Astrocyte (in vitro differentiated cells and primary cell): ENCODE measurements around the gene SIN3B. TPM values are rescaled to one million over a fixed set of nuclear protein-coding genes. Genes with fewer than 3 reads are reported as not detected.

Experiments
- DNase-seq: peaks from one replicate; pipeline ENCODE4 v3.0.0-alpha.2; 2010; ENCODE audit warnings: low read depth
- FAIRE-seq: peaks from 2 replicates; lab custom pipeline; 2011; peaks lifted over from hg19 to GRCh38; lab: Jason Lieb, UNC
- H2AFZ ChIP-seq: 2 replicates; pipeline ENCODE4 v1.6.0; 2012; ENCODE audit warnings: low read depth, low read length, inconsistent platforms
- H3K27ac ChIP-seq: 2 replicates; pipeline ENCODE4 v1.5.1; 2011; ENCODE audit warnings: low read depth, low read length, inconsistent platforms
- H3K27me3 ChIP-seq: 2 replicates; pipeline ENCODE4 v1.6.0; 2011; ENCODE audit warnings: low read length, inconsistent platforms; ENCODE audit not compliant: insufficient read depth
- H3K36me3 ChIP-seq: 2 replicates; pipeline ENCODE4 v1.5.1; 2011; ENCODE audit warnings: low read length, inconsistent platforms; ENCODE audit not compliant: insufficient read depth
- H3K4me1 ChIP-seq: 2 replicates; pipeline ENCODE4 v1.5.1; 2011; ENCODE audit warnings: low read length, inconsistent platforms; ENCODE audit not compliant: insufficient read depth
- H3K4me2 ChIP-seq: 2 replicates; pipeline ENCODE4 v1.6.0; 2012; ENCODE audit warnings: low read length, inconsistent platforms
- H3K4me3 ChIP-seq: 2 replicates; pipeline ENCODE4 v1.5.1; 2011; ENCODE audit warnings: low read depth, mild to moderate bottlenecking, low read length, inconsistent platforms; ENCODE audit not compliant: insufficient read depth
- H3K79me2 ChIP-seq: 2 replicates; pipeline ENCODE4 v1.6.0; 2012; ENCODE audit warnings: mild to moderate bottlenecking, low read length, inconsistent platforms; ENCODE audit not compliant: insufficient read depth
- H3K9ac ChIP-seq: 2 replicates; pipeline ENCODE4 v1.6.0; 2012; ENCODE audit warnings: mild to moderate bottlenecking, low read length, inconsistent platforms
- H3K9me3 ChIP-seq: 2 replicates; pipeline ENCODE4 v1.5.1; 2012; ENCODE audit warnings: low read depth, mild to moderate bottlenecking, low read length, inconsistent platforms; ENCODE audit not compliant: insufficient read depth
- H4K20me1 ChIP-seq: 2 replicates; pipeline ENCODE4 v1.6.0; 2012; ENCODE audit warnings: low read length, inconsistent platforms; ENCODE audit not compliant: insufficient read depth
- H3K27ac Mint-ChIP-seq: one replicate; pipeline ENCODE4 v1.8.0; 2021; ENCODE audit warnings: mild to moderate bottlenecking, mixed read lengths; ENCODE audit not compliant: unreplicated experiment
- H3K27me3 Mint-ChIP-seq: one replicate; pipeline ENCODE4 v1.8.0; 2021; ENCODE audit warnings: low read depth, mixed read lengths; ENCODE audit not compliant: unreplicated experiment
- H3K36me3 Mint-ChIP-seq: one replicate; pipeline ENCODE4 v1.8.0; 2021; ENCODE audit warnings: low read depth, mixed read lengths; ENCODE audit not compliant: unreplicated experiment
- H3K4me1 Mint-ChIP-seq: one replicate; pipeline ENCODE4 v1.8.0; 2021; ENCODE audit warnings: low read depth, mixed read lengths; ENCODE audit not compliant: unreplicated experiment
- H3K4me3 Mint-ChIP-seq: one replicate; pipeline ENCODE4 v1.8.0; 2021; ENCODE audit warnings: mild to moderate bottlenecking, moderate library complexity, mixed read lengths; ENCODE audit not compliant: unreplicated experiment
- H3K9me3 Mint-ChIP-seq: one replicate; pipeline ENCODE4 v1.8.0; 2021; ENCODE audit warnings: mild to moderate bottlenecking, mixed read lengths; ENCODE audit not compliant: unreplicated experiment
- CTCF ChIP-seq: IDR thresholded peaks from 2 replicates; pipeline ENCODE4 v1.5.1; 2011; ENCODE audit warnings: low read depth, mild to moderate bottlenecking, inconsistent platforms, low read length, moderate library complexity; ENCODE audit not compliant: insufficient read depth
- EZH2 ChIP-seq: IDR thresholded peaks from 2 replicates; pipeline ENCODE4 v1.6.1; 2012; ENCODE audit warnings: mild to moderate bottlenecking, low read length, inconsistent platforms; ENCODE audit not compliant: insufficient read depth
- total RNA-seq: library from RNA; stranded (reverse); gene quantifications from 2 replicates; pipeline ENCODE4 v1.2.1, GENCODE V29; 2021

SIN3B gene
- total RNA-seq, 1 donor from 2014 or later: 86.1 TPM

DNA sequence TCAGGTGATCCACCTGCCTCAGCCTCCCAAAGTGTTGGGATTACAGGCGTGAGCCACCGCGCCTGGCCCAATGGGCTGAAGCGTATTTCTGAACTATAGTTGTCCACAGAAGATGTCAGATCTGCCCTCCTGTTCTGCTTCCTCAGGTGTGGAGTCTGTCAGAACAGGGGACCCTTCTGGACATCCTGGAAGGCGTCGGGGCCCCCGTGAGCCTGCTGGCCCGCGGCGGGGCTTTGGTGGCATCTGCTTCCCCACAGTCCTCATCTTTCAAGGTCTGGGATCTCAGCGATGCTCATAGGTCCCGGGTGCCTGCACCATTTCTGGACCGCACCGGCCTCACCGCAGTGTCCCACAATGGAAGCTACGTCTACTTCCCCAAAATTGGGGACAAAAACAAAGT lies 29.5 kb upstream of the SIN3B start:
- Mint-ChIP-seq H3K4me1 (no peaks in the 10 kb centered on the region), H3K4me3 (no peak overlapping the region), H3K27ac (no peak overlapping the region), H3K27me3 (no peaks in the 10 kb centered on the region), H3K9me3 (peaks cover 17% of the 10 kb centered on the region), H3K36me3 (peaks cover 2% of the 10 kb centered on the region)
- DNase-seq (no peak), FAIRE-seq (no peak)
- H3K27ac ChIP-seq: no peak overlapping the region
- no peaks in the 10 kb centered on the region for H3K4me1 ChIP-seq
- no peaks in the 10 kb centered on the region for H4K20me1 ChIP-seq
- no peak overlapping the region for H3K4me3 ChIP-seq
- H3K4me2 ChIP-seq: no peak overlapping the region
- H3K36me3 ChIP-seq: no peaks in the 10 kb centered on the region
- no peak overlapping the region for H3K9ac ChIP-seq
- H3K9me3 ChIP-seq: peaks cover 4% of the 10 kb centered on the region
- H3K79me2 ChIP-seq: no peaks in the 10 kb centered on the region
- no peaks in the 10 kb centered on the region for H3K27me3 ChIP-seq
- no peak for TF ChIP-seq CTCF
- TF ChIP-seq EZH2: no peak
- no peak overlapping the region for H2AFZ ChIP-seq

GRCh38 chr19:16801600-16802013 lies 27.6 kb upstream of the SIN3B start:
- Histone ChIP-seq H3K9me3 (no peaks in the 10 kb centered on the region), H2AFZ (no peak overlapping the region), H3K9ac (no peak overlapping the region), H3K36me3 (no peaks in the 10 kb centered on the region), H3K4me1 (no peaks in the 10 kb centered on the region), H3K4me2 (no peak overlapping the region), H3K27ac (no peak overlapping the region), H3K4me3 (no peak overlapping the region), H3K79me2 (no peaks in the 10 kb centered on the region), H3K27me3 (no peaks in the 10 kb centered on the region), H4K20me1 (no peaks in the 10 kb centered on the region)
- Mint-ChIP-seq H3K27me3 (no peaks in the 10 kb centered on the region), H3K27ac (no peak overlapping the region), H3K36me3 (no peaks in the 10 kb centered on the region), H3K9me3 (peaks cover 6% of the 10 kb centered on the region), H3K4me1 (no peaks in the 10 kb centered on the region), H3K4me3 (no peak overlapping the region)
- FAIRE-seq: no peak
- peak; percentile 49 for DNase-seq
- TF ChIP-seq EZH2 (no peak), CTCF (no peak)

GRCh38 chr19:16804176-16804575 lies 25.0 kb upstream of the SIN3B start:
- Mint-ChIP-seq H3K4me1 (no peaks in the 10 kb centered on the region), H3K27ac (no peak overlapping the region), H3K9me3 (no peaks in the 10 kb centered on the region), H3K27me3 (no peaks in the 10 kb centered on the region), H3K4me3 (no peak overlapping the region), H3K36me3 (no peaks in the 10 kb centered on the region)
- Histone ChIP-seq H4K20me1 (no peaks in the 10 kb centered on the region), H3K27me3 (no peaks in the 10 kb centered on the region), H3K36me3 (no peaks in the 10 kb centered on the region), H3K4me3 (no peak overlapping the region), H3K79me2 (no peaks in the 10 kb centered on the region), H3K4me2 (no peak overlapping the region), H3K4me1 (no peaks in the 10 kb centered on the region), H2AFZ (no peak overlapping the region), H3K27ac (no peak overlapping the region), H3K9ac (no peak overlapping the region), H3K9me3 (no peaks in the 10 kb centered on the region)
- no peak for DNase-seq
- FAIRE-seq: no peak
- no peak for TF ChIP-seq CTCF
- no peak for TF ChIP-seq EZH2
